ENCODE results near the gene SPANXD.

Gene SPANXD

DNA sequence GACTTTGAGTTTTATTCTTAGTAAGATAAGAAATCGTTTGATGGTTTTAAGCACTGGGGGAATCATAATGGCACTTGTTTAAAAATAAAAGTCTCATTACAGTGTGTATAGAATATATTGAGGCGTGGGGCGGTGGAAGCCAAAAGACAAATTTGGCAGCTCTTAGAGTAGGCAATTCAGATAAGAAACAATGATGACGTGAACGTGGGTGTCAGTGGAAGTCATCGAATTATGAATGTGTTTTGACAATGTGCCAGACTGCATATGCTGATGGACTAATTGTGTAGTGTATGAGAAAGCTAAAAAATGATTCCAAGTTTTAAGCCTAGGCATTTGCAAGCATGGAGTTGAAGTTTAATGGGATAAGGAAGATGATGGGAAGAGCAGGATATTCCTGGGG is 35.8 kb downstream of the SPANXD start:
- H4K20me1 ChIP-seq: no peaks in the 10 kb centered on the region
- no peaks in the 10 kb centered on the region for H3K36me3 ChIP-seq
- no peak overlapping the region for H3K9ac ChIP-seq

DNA sequence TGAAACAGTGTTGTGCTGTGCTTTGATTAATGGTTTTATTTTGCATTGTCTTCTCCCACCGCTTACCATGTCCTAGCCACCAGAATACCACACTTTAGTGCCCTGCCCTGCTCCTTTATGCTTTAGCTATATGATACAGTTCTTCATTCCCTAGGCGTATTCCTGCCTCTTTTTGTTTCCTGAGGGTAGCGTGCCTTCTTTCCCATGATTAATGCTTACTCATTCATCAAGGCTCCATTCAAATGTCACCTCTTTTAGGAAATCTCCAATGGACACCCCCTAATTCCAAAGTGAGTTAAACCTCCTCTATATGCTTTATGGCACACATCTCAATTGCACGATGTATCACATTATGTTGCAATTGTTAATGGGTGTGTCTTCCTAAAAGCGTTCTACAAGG is 46.3 kb downstream of the SPANXD start:
- no peak overlapping the region for H3K9ac ChIP-seq
- no peaks in the 10 kb centered on the region for H3K9me3 ChIP-seq
- no peak for TF ChIP-seq Cebpa-rat (IDR thresholded peaks at IDR 0.05)
- no peak overlapping the region for H3K4me3 ChIP-seq
- no peaks in the 10 kb centered on the region for H3K4me1 ChIP-seq
- H3K27ac ChIP-seq: no peak overlapping the region
- no peaks in the 10 kb centered on the region; the same call in 1 of the 2 replicates for H4K20me1 ChIP-seq
- no peaks in the 10 kb centered on the region for H3K36me3 ChIP-seq
- H3K27me3 ChIP-seq: peaks cover 83% of the 10 kb centered on the region
- H3K4me2 ChIP-seq: no peak overlapping the region

More for the DNA sequence above, 35.8 kb downstream of the SPANXD start:
- Histone ChIP-seq H3K27me3 (peaks cover 86% of the 10 kb centered on the region), H3K4me1 (no peaks in the 10 kb centered on the region), H3K9me3 (no peaks in the 10 kb centered on the region), H3K4me2 (no peak overlapping the region), H3K4me3 (no peak overlapping the region), H3K27ac (no peak overlapping the region)
- no peak for TF ChIP-seq Cebpa-rat (IDR thresholded peaks at IDR 0.05)
